HG02852 (cell line): ENCODE data around the gene PEX10.
A peak's percentile ranks its signal among the peaks of the same experiment; 100 is the strongest.

Experiments used
- ATAC-seq: cut with Tn5 transposase; IDR thresholded peaks from one replicate; pipeline ENCODE4 v1.9.1; 2021; ENCODE audit warnings: mild to moderate bottlenecking, moderate library complexity; ENCODE audit not compliant: unreplicated experiment

PEX10 gene

GRCh38 chr1:2426540-2426939 is 14.2 kb upstream of the PEX10 start:
- no peak for ATAC-seq

DNA sequence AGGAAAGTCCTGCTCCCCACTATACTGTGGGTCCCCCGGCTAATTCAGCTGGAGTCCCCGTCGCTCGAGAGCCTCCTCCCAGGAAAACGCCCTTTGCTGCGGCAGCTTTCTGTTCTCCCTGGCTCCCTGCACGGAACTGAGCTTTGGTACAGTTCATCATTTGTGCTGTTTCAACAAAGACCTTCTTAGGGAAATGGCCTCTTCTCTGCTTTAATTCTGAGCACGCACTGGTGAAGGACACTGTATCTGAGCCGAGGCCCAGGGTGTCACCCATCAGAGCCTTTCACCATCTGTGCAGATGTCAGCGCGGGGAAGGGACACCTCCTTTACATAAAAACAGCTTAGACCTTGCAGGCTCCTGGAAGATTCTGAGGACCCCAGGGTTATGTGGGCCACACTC is 13.5 kb upstream of the PEX10 start:
- ATAC-seq, result no peak

DNA sequence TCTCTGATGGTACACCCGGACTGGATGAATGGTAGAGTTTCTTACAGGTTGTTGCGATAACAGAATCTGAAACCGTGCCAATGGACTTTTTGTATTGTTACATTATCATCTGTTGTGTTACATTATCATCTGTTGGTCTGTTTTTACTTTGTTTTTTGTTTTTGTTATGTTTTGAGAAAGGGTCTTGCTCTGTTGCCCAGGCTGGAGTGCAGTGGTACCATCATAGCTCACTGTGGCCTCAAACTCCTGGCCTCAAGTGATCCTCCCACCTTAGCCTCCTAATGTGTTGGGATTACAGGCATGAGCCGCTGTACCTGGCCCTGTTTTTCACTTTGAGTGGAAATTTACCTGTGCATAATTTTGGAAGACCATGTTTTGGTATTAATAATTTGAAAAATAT is 10.2 kb upstream of the PEX10 start:
- ATAC-seq, result no peak

DNA sequence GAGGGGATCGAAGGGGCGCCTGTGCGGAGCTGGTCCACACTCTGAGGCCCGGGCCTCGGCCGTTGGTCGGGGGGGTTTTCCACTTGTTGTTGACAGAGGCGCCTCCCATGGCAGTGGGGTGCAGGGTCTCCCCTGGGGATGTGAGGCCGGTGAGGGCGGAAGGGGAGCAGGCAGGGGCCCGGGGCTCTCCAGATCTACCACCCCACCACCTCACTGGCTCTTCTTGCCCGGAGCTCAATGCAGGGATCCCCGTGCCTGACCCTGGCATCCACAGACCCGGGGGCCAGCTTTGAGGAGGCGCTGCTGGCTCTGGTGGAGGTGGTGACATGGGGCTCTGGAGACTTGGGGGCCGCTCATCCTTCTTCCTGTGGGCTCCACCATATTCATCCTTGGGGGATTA is 7.1 kb upstream of the PEX10 start:
- ATAC-seq, result no peak

- no peak for ATAC-seq
These were observed 6.5 kb upstream of the PEX10 start for GRCh38 chr1:2418791-2419320.

GRCh38 chr1:2417833-2418225 is 5.5 kb upstream of the PEX10 start:
- ATAC-seq, result no peak

DNA sequence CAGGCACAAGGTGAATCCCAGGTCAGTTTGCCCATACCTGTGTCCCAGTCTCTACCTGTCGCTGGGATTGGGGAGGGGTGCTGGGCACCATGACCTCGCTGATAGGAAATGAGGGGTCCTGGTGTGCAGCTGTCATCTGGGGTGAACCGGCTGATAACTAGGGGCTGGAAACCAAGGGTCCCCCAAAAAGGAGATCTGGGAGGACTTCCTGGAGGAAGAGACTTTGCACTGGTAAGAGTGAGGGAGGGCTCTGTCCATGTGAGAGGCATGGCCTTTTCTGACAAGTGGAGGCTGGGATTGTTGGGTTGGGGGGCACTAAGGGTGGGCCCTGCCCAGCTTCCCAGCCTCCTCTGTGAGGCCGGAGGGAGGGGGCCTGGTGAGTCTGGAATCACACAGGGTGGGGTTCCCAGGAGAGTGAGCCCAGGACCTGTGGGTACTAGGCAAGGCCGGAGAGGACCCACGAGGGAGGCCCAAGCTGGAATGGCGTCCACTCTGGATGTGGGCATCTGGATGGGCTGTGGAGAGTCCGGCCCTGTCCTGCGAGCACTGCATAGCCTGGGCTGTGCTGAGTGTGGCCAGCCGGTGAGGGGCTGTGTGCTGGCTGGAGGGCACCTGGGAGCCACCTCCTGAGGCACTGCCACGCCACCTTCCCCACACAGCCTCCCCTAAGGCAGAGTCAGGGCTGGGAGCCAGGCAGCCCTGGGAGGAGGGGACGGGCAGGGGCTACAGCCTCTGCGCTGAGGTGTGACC is 4.9 kb upstream of the PEX10 start:
- ATAC-seq, result no peak

- no peak for ATAC-seq
These were observed 4.0 kb upstream of the PEX10 start for GRCh38 chr1:2416403-2416802.

DNA sequence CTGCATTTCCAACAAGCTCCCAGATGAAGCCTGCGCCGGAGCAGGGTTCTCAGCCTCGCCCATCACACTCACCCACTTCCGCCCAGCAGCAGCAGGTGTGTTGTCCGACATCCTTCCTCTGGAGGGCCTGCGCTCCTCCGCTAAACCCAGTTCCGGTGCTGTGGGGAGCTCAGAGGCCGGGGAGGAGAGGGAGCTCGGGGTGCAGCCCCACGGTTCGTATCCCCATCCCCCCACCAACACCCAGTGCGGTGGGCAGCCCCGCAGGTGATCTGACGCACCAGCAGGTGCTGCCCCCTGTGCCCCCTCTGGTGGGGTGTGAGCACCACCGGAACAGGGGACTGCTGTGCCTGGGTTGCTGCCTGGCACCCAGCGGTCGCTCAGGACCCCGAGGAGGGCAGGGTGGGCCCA is 3.4 kb upstream of the PEX10 start:
- no peak for ATAC-seq

GRCh38 chr1:2415337-2415736 is 3.0 kb upstream of the PEX10 start:
- ATAC-seq, result no peak

DNA sequence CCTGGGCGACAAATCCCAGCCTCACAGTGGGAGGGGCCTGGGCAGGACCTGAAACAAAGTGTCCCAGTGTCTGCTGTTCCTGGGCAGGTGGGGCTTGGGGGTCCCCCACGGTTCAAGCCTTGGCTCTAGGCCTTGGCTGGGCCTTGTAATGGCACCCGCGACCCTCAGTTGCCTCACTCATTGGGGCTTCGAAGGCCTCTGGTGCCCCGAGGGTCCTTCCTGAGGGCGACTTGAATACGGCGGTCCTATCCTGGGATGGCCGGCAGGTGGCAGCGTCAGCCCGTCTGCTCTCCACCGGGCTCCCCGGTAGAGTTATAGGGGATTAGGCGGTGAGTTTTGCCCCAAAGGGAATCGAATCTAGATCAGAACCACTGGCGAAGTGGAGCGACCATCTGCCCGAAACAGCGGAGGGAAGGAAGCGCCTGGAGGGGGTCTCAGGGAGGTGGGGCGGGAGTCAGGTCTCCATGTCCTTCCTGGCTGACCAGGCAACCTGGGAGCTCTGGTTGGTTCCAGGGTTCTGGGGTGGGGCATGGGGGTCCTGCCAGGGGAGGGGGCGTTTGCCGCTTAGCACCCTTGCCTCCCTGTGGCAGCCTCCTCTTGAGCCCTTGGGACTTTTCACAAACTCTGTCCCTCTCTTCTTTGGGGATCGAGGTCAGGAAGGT is 2.1 kb upstream of the PEX10 start:
- ATAC-seq, result no peak

- ATAC-seq, result no peak
These were observed 1.3 kb upstream of the PEX10 start for GRCh38 chr1:2413495-2414296.

- peak; percentile 16 for ATAC-seq
These were observed 570 bp upstream of the PEX10 start for GRCh38 chr1:2412773-2413494.

- ATAC-seq, result peak; percentile 23
These were observed 466 bp downstream of the PEX10 start for GRCh38 chr1:2411801-2412394.

GRCh38 chr1:2409745-2410144 is 2.6 kb downstream of the PEX10 start:
- ATAC-seq, result no peak

DNA sequence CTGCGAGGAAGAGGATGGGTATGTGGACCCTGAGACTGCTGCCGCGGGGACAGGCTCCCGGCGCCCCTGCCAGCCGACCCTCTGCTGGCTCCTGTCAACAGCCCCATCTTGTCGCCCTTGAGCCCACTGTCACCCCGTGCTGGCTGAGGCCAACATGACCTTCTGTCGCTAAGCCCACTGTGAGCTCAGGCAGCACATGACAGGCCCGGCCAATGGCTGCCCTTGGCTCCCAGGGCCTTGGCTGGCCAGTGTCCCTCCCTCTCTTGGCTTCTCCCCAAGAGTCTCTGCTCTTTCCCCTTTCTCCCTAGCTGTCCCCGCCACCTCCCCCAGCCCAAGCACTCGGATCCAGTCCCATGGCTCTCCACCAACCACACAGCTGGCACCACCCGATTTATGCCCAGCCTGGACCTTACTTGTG is 3.5 kb downstream of the PEX10 start:
- no peak for ATAC-seq

DNA sequence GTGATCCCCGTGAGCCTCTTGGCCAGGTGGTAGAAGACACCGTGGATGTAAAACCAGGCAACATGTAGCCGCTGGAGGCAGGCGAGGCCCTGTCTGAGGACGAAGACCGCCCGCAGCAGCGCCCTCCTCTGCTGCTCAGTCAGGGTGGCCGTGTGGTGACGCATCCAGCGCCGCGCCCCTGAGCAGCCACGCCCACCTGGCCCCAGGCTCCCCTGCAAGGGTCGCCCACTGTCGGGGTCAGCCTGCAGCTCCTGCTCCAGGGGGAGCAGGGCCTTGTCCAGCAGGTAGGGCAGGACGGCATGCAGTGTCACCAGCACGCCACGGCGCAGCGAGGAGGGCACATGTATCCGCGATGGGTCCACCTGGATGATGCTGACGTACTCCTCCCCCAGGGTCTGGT is 3.9 kb downstream of the PEX10 start:
- ATAC-seq, result no peak

GRCh38 chr1:2407991-2408275 is 4.4 kb downstream of the PEX10 start:
- no peak for ATAC-seq

DNA sequence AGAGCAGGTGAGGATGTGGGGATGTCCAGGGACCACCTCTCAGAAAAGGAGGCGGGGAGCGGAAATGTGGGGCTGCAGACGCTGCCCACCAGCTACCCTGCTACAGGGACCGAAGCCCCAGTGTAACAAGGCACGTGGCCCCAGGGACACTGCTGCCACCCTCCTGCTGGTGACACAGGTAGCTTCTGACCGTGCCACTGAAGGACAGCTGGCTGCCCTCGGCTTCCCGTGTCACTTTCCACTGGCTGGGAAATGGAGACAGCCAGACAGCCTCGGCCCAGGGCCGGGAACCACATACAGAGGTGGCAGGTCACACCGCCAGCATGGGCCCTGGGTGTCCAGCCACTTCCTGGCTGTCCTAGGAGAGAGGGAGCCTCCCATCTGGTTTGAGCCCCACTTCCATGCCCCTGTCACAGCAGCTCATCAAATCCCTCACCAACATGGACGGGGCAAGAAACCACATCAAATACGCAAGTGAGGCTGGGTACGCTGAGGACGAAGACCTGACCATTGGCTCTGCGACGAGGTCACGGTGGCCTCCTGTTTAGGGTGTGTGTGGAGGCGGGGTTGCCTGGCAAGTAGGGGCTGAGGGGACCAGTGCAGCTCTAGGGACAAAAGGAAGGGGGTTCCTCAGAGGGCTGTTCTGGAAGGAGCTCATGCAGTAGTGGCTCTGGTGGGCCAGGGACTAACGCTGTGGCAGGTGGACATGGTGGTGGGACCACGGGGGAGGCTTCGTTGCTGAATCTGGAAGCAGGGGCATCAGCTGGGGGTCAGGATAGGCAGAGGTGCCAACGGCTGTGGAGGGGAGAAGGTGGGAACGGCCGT is 5.0 kb downstream of the PEX10 start:
- no peak for ATAC-seq

DNA sequence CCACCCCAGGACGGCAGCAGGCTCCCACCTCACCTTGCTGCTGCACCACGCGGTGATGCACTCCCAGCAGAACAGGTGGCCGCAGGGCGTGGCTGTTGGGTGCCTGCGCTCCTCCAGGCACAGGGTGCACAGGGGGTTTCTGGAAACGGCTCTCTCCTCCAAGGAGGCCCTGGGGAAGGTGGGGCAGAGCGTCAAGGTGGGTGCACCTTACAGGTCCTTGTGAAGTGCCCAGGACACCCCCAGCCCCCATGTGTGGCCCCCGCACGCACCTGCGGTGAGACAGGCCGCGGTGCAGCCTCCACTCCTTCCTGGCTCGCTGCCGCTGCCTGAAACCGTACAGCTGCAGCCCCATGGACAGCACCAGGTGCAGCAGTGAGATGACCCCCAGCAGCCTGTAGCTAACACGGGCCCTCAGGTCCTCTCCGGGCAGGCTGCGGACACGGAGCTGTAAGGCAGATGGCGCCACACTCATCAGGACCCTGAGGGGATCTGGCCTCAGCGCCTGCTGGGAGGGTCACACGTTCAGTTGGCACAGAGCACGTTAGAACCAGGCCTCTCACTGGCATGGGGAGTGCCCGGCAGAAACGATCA is 5.8 kb downstream of the PEX10 start:
- no peak for ATAC-seq
